H1 (cell line): Measurements from ENCODE around the gene MRI1. TPM values are rescaled to one million over a fixed set of nuclear protein-coding genes. Genes with fewer than 3 reads are reported as not detected.

Experiments used
- CTCF ChIA-PET: fragments of 300-600 bp; sonication (Branson Sonifier 250); formaldehyde crosslinking; loops from one replicate; lab custom pipeline; 2021; ENCODE audit not compliant: partially characterized antibody; lab: Charles Lee
- POLR2A ChIA-PET: fragments of 300-600 bp; sonication (Branson Sonifier 250); formaldehyde crosslinking; loops from one replicate; lab custom pipeline; 2021; ENCODE audit warnings: inconsistent platforms; ENCODE audit not compliant: partially characterized antibody; lab: Charles Lee
- DNase-seq, 2 experiments: peaks; one replicate each; pipeline versions ENCODE4 v3.0.0 to v3.0.0-alpha.2; 2010 to 2022; ENCODE audit warnings: low spot score in 2 of 2, low read depth in 1 of 2, mixed read lengths in 1 of 2
- FAIRE-seq: peaks from 2 replicates; lab custom pipeline; 2011; peaks lifted over from hg19 to GRCh38; lab: Jason Lieb, UNC
- H2AFZ ChIP-seq: 2 replicates; pipeline ENCODE4 v1.8.1; 2012; ENCODE audit warnings: low read length, inconsistent platforms
- H2AK5ac ChIP-seq: 2 replicates; pipeline ENCODE4 v1.6.1; 2013; ENCODE audit warnings: low read depth, low read length
- H2BK120ac ChIP-seq: replicated peaks from 2 replicates; pipeline ENCODE3; 2013; ENCODE audit warnings: low read depth, low read length, inconsistent platforms
- H2BK12ac ChIP-seq: 2 replicates; pipeline ENCODE4 v1.6.1; 2013; ENCODE audit warnings: low read depth, low read length
- H2BK15ac ChIP-seq: 2 replicates; pipeline ENCODE4 v1.6.1; 2013; ENCODE audit warnings: low read length
- H2BK20ac ChIP-seq: 2 replicates; pipeline ENCODE4 v1.6.1; 2013; ENCODE audit warnings: low read length
- H2BK5ac ChIP-seq: 2 replicates; pipeline ENCODE4 v1.6.1; 2013; ENCODE audit warnings: low read depth, low read length
- H3K14ac ChIP-seq: 2 replicates; pipeline ENCODE4 v1.6.1; 2013; ENCODE audit warnings: inconsistent platforms; ENCODE audit not compliant: insufficient read length
- H3K18ac ChIP-seq: 2 replicates; pipeline ENCODE4 v1.6.1; 2013; ENCODE audit warnings: low read length; ENCODE audit errors: extremely low read depth
- H3K23ac ChIP-seq: 2 replicates; pipeline ENCODE4 v1.6.1; 2013; ENCODE audit warnings: inconsistent platforms; ENCODE audit not compliant: insufficient read length
- H3K23me2 ChIP-seq: 2 replicates; pipeline ENCODE4 v1.6.1; 2013; ENCODE audit warnings: low read depth, low read length
- H3K27ac ChIP-seq: 2 replicates; pipeline ENCODE4 v1.6.1; 2011; ENCODE audit warnings: low read depth, low read length, inconsistent platforms
- H3K27me3 ChIP-seq, 4 experiments: replicated peaks in 1 of 4; 1 replicate in 1 of 4; 2 replicates in 3 of 4; pipeline versions ENCODE4 v1.6.1 to v1.8.1; 2011 to 2013; ENCODE audit warnings: low read length in 3 of 4, mild to moderate bottlenecking in 3 of 4, inconsistent platforms in 2 of 4, mixed read lengths in 2 of 4, moderate library complexity in 1 of 4; ENCODE audit not compliant: control insufficient read depth in 3 of 4, insufficient read depth in 3 of 4; ENCODE audit errors: extremely low read depth in 1 of 4
- H3K36me3 ChIP-seq, 4 experiments: 2 replicates each; pipeline versions ENCODE4 v1.6.1 to v1.8.1; 2011 to 2013; ENCODE audit warnings: mild to moderate bottlenecking in 4 of 4, low read length in 3 of 4, moderate library complexity in 2 of 4, control low read depth in 1 of 4, inconsistent platforms in 1 of 4; ENCODE audit not compliant: insufficient read depth in 4 of 4, control insufficient read depth in 2 of 4
- H3K4ac ChIP-seq: replicated peaks from 2 replicates; pipeline ENCODE3; 2013; ENCODE audit warnings: low read length, low read depth, mixed read lengths, inconsistent platforms; ENCODE audit not compliant: insufficient read length
- H3K4me1 ChIP-seq, 4 experiments: replicated peaks in 1 of 4; 1 replicate in 1 of 4; 2 replicates in 3 of 4; pipeline versions ENCODE4 v1.6.1 to v1.8.1; 2011 to 2013; ENCODE audit warnings: low read length in 3 of 4, inconsistent platforms in 2 of 4, mixed read lengths in 1 of 4; ENCODE audit not compliant: insufficient read depth in 4 of 4, control insufficient read depth in 3 of 4
- H3K4me2 ChIP-seq, 2 experiments: 2 replicates each; pipeline versions ENCODE4 v1.6.1 to v1.8.1; 2011 to 2013; ENCODE audit warnings: low read depth in 2 of 2, low read length in 2 of 2, control low read depth in 1 of 2, inconsistent platforms in 1 of 2, mild to moderate bottlenecking in 1 of 2; ENCODE audit not compliant: insufficient read depth in 1 of 2
- H3K4me3 ChIP-seq, 4 experiments: fragments of 200-600, 300-600 bp in 1 of 4; sonication (generic), shearing (Covaris generic), sonication (Bioruptor Twin) in 1 of 4; 2 replicates each; pipeline versions ENCODE4 v1.5.1 to v1.8.1; 2011 to 2016; ENCODE audit warnings: low read length in 4 of 4, low read depth in 3 of 4, control low read depth in 2 of 4, inconsistent platforms in 2 of 4, mild to moderate bottlenecking in 2 of 4, mixed read lengths in 1 of 4, moderate library complexity in 1 of 4; ENCODE audit not compliant: insufficient read depth in 2 of 4; ENCODE audit errors: extremely low read depth in 1 of 4
- H3K56ac ChIP-seq: replicated peaks from 2 replicates; pipeline ENCODE3; 2013; ENCODE audit warnings: low read depth, mild to moderate bottlenecking, mixed read lengths, low read length, inconsistent platforms; ENCODE audit not compliant: insufficient read length
- H3K79me1 ChIP-seq: 2 replicates; pipeline ENCODE4 v1.6.1; 2013; ENCODE audit warnings: low read depth, low read length, control low read depth
- H3K79me2 ChIP-seq, 2 experiments: 2 replicates each; pipeline versions ENCODE4 v1.6.1 to v1.8.1; 2012 to 2013; ENCODE audit warnings: low read length in 2 of 2, mild to moderate bottlenecking in 2 of 2, inconsistent platforms in 1 of 2; ENCODE audit not compliant: insufficient read depth in 2 of 2, control insufficient read depth in 1 of 2
- H3K9ac ChIP-seq, 4 experiments: replicated peaks in 1 of 4; 1 replicate in 1 of 4; 2 replicates in 3 of 4; pipeline versions ENCODE4 v1.6.1 to v1.8.1; 2011 to 2013; ENCODE audit warnings: low read depth in 3 of 4, low read length in 3 of 4, control low read depth in 2 of 4, mild to moderate bottlenecking in 2 of 4, moderate library complexity in 2 of 4, inconsistent platforms in 1 of 4; ENCODE audit errors: extremely low read depth in 1 of 4
- H3K9me3 ChIP-seq, 2 experiments: 2 replicates each; pipeline versions ENCODE4 v1.6.1 to v1.8.1; 2012 to 2013; ENCODE audit warnings: mild to moderate bottlenecking in 2 of 2, moderate library complexity in 2 of 2, control low read depth in 1 of 2, inconsistent platforms in 1 of 2, low read depth in 1 of 2, low read length in 1 of 2, mixed read lengths in 1 of 2; ENCODE audit not compliant: insufficient read depth in 2 of 2
- H4K20me1 ChIP-seq, 2 experiments: replicated peaks in 1 of 2; 2 replicates each; pipeline versions ENCODE3 to v1.8.1; 2011 to 2013; ENCODE audit warnings: inconsistent platforms in 2 of 2, low read length in 2 of 2, mild to moderate bottlenecking in 1 of 2; ENCODE audit not compliant: insufficient read depth in 2 of 2, control insufficient read depth in 1 of 2
- H4K5ac ChIP-seq: 2 replicates; pipeline ENCODE4 v1.6.1; 2013; ENCODE audit warnings: low read length, low read depth, mixed read lengths, inconsistent platforms; ENCODE audit not compliant: insufficient read length
- H4K8ac ChIP-seq: 2 replicates; pipeline ENCODE4 v1.8.0; 2013; ENCODE audit warnings: mild to moderate bottlenecking, moderate library complexity, low read length, inconsistent platforms; ENCODE audit not compliant: insufficient read depth; ENCODE audit errors: extremely low read depth
- H4K91ac ChIP-seq: replicated peaks from 2 replicates; pipeline ENCODE3; 2013; ENCODE audit warnings: low read length, mixed read lengths, inconsistent platforms; ENCODE audit not compliant: insufficient read length
- BACH1 ChIP-seq: IDR thresholded peaks from 2 replicates; pipeline ENCODE4 v1.6.1; 2012; ENCODE audit warnings: low read length, improper control_type of control experiment
- CREB1 ChIP-seq: IDR thresholded peaks from 2 replicates; pipeline ENCODE4 v1.6.1; 2012; ENCODE audit warnings: inconsistent platforms
- HDAC6 ChIP-seq: IDR thresholded peaks from one replicate; pipeline ENCODE4 v1.7.1; 2012; ENCODE audit warnings: low read depth, mild to moderate bottlenecking, inconsistent platforms, low read length, moderate library complexity
- NANOG ChIP-seq: IDR thresholded peaks from 2 replicates; pipeline ENCODE4 v1.6.1; 2011; ENCODE audit warnings: low read length, low read depth, mild to moderate bottlenecking, inconsistent platforms; ENCODE audit not compliant: insufficient read depth, poor library complexity, severe bottlenecking
- POLR2A ChIP-seq, 2 experiments: IDR thresholded peaks; 1 replicate in 1 of 2; 2 replicates in 1 of 2; pipeline ENCODE4 v1.6.1; 2011; ENCODE audit warnings: low read depth in 2 of 2, low read length in 2 of 2, mild to moderate bottlenecking in 2 of 2; ENCODE audit errors: control extremely low read depth in 1 of 2
- POU5F1 ChIP-seq: IDR thresholded peaks from 2 replicates; pipeline ENCODE4 v1.6.1; 2011; ENCODE audit warnings: low read depth, mild to moderate bottlenecking, low read length, moderate library complexity
- SIRT6 ChIP-seq: IDR thresholded peaks from one replicate; pipeline ENCODE4 v1.7.1; 2012; ENCODE audit warnings: low read length, inconsistent platforms
- SP4 ChIP-seq: IDR thresholded peaks from 2 replicates; pipeline ENCODE4 v1.6.1; 2012; ENCODE audit warnings: low read length, inconsistent platforms
- TAF1 ChIP-seq: IDR thresholded peaks from 2 replicates; pipeline ENCODE4 v1.6.1; 2011; ENCODE audit warnings: mild to moderate bottlenecking, low read depth, low read length
- TEAD4 ChIP-seq: IDR thresholded peaks from 2 replicates; pipeline ENCODE4 v1.6.1; 2012; ENCODE audit warnings: low read depth, low read length, inconsistent platforms, mixed read lengths
- YY1 ChIP-seq: IDR thresholded peaks from 2 replicates; pipeline ENCODE4 v1.6.1; 2011; ENCODE audit warnings: low read depth, mild to moderate bottlenecking, low read length
- WGBS, 2 experiments: shearing (Covaris generic) in 1 of 2; methylation state at CpG; one replicate each; pipeline versions ENCODE4 v1.1.6 to v1.1.7; 2013 to 2015; ENCODE audit warnings: low lambda C conversion rate in 2 of 2, mixed read lengths in 2 of 2, inconsistent platforms in 1 of 2, low coverage in 1 of 2, missing lambda C conversion rate in 1 of 2; ENCODE audit not compliant: insufficient replicate concordance in 2 of 2, insufficient coverage in 1 of 2, insufficient read length in 1 of 2; ENCODE audit errors: extremely low coverage in 1 of 2, missing lambda C conversion rate in 1 of 2; 5-methylcytosine and 5-hydroxymethylcytosine counted together
- polyA plus RNA-seq, 7 experiments: library from polyadenylated mRNA; depleted of rRNA in 3 of 7; stranded (reverse) in 5 of 7; unstranded in 2 of 7; fragments of >200 nt in 5 of 7; fragments of 200-250 nt in 2 of 7; gene quantifications; 1 replicate in 5 of 7; 2 replicates in 1 of 7; 4 replicates in 1 of 7; pipeline versions ENCODE4 v1.2.1 to v1.2.3, GENCODE V29; 2011 to 2013; ENCODE audit warnings: missing spikeins in 2 of 7, mixed read lengths in 2 of 7
- total RNA-seq: library from RNA; stranded (reverse); fragmentation: NEBNext Ultra II Directional; extraction: Animal tissue kit (Norgen Biotek cat#: 25700); gene quantifications from 2 replicates; pipeline ENCODE4 v1.2.1, GENCODE V29; 2021
- TF ChIP-seq, protein P1 (sequence below): IDR thresholded peaks from 2 replicates; pipeline ENCODE4 v1.6.1; 2011; ENCODE audit warnings: low read length, improper control_type of control experiment

Gene MRI1
- total and polyA plus RNA-seq, 2 of the 8 experiments (the other 6 are each of a cell fraction or from before 2014, with no cell fraction given): 24.5 to 29.5 TPM

- Histone ChIP-seq H3K4me1 (peaks cover 0 to 3% (median 2%) of the 10 kb centered on the region in 4 experiments; a peak in 4 of 7 replicates), H3K9ac (no peak overlapping the region), H3K27me3 (no peaks in the 10 kb centered on the region; a peak in 2 of 7 replicates), H3K14ac (no peak overlapping the region), H2BK15ac (no peak overlapping the region), H3K9me3 (no peaks in the 10 kb centered on the region), H2BK12ac (0 out of 2 replicates have a peak overlapping the region, but pooled peaks have one; percentile 88), H2BK5ac (no peak overlapping the region; the same call in 1 of the 2 replicates), H3K79me1 (no peaks in the 10 kb centered on the region), H2BK20ac (no peak overlapping the region), H4K8ac (peak overlapping the region; percentile 28; the same call in 1 of the 2 replicates), H3K18ac (no peak overlapping the region), H3K23ac (no peak overlapping the region), H4K91ac (peak overlapping the region; percentile 96), H3K27ac (0 out of 2 replicates have a peak overlapping the region, but pooled peaks have one; percentile 11), H3K56ac (no peak overlapping the region), H3K79me2 (no peaks in the 10 kb centered on the region), H3K23me2 (no peaks in the 10 kb centered on the region), H2AK5ac (no peak overlapping the region), H4K5ac (peak overlapping the region; percentile 2), H2AFZ (peak overlapping the region; percentile 87), H3K4ac (no peak overlapping the region), H3K4me3 (peak overlapping the region in 1 of 4 experiments; percentile 7; a peak in 1 of 8 replicates), H3K4me2 (peak overlapping the region in 1 of 2 experiments; percentile 54; a peak in 3 of 4 replicates), H3K36me3 (no peaks in the 10 kb centered on the region), H2BK120ac (no peak overlapping the region), H4K20me1 (no peaks in the 10 kb centered on the region)
- ChIA-PET CTCF (interaction anchor here (0.6 to 6.6 kb wide), 17 partner anchors 11 to 507 kb away, joined by 3 to 70 read pairs (median 4); partner anchors contain the start of genes C19orf53 and ZSWIM4), POLR2A (interaction anchor here (1.0 to 6.6 kb wide), 4 partner anchors 10 to 64 kb away, joined by 3 to 56 read pairs (median 13); partner anchors contain the start of genes C19orf53 and ZSWIM4)
- WGBS, 2 experiments: 35% methylated on average over 16 of the region's 17 CpGs; no CpG with 5 or more reads in 1 of the 2 experiments
- FAIRE-seq (no peak), DNase-seq (peak in 1 of 2 experiments; percentile 88)
- TF ChIP-seq SP4 (no peak), POLR2A (IDR thresholded peaks at IDR 0.05; ENCODE audit: control extremely low read depth in 1 of 2, low read depth in 2 of 2, low read length in 2 of 2) (no peak), SIRT6 (no peak), HDAC6 (no peak), POU5F1 (no peak), NANOG (no peak), YY1 (no peak; the same call in 1 of the 2 replicates), CREB1 (peak; percentile 62; the same call in 1 of the 2 replicates), BACH1 (no peak), TAF1 (0 out of 2 replicates have a peak, but pooled peaks have one; percentile 36), TEAD4 (peak; percentile 88)
- TF ChIP-seq, protein P1, sequence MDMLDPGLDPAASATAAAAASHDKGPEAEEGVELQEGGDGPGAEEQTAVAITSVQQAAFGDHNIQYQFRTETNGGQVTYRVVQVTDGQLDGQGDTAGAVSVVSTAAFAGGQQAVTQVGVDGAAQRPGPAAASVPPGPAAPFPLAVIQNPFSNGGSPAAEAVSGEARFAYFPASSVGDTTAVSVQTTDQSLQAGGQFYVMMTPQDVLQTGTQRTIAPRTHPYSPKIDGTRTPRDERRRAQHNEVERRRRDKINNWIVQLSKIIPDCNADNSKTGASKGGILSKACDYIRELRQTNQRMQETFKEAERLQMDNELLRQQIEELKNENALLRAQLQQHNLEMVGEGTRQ: no peak
Observed at GRCh38 chr19:13784731-13785452, 20.6 kb downstream of the MRI1 start.
